ENCODE measurements around the gene ACKR4. TPM values are rescaled to one million over a fixed set of nuclear protein-coding genes. Genes with fewer than 3 reads are reported as not detected.
A peak's percentile ranks its signal among the peaks of the same experiment; 100 is the strongest.
"Not testable (repeated sequence)": the region's sequence is repeated elsewhere in the genome, so short reads cannot be mapped to it uniquely, and the experiment has no call there.

Gene ACKR4
- total RNA-seq, 6 experiments from 2014 or later = 0.15 to 0.30 (median 0.19) TPM; not detected in 1

DNA sequence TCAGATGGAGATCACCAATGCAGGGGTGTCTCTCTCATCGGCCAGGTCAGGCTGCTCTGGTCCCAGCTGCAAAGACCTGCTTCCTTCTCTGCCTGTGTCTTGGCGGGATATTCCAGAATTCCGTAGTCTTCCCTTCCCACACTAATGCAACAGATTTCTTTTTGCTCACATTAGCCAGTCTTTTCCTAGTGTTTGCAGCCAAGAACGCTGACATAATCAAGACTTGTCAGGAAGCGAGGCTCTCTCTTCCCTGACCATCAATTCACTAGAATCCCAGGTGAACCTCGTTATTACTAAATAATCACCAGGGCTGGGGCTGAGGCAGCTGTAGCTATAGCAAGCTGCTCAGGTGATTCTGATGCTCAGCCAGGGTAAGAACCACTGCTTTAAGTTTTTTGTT lies 43.2 kb upstream of the ACKR4 start:
- Histone ChIP-seq H3K4me3 (no peak overlapping the region), H3K36me3 (peaks cover 0 to 12% (median 8%) of the 10 kb centered on the region in 4 donors), H3K27me3 (no peaks in the 10 kb centered on the region), H3K27ac (no peak overlapping the region), H3K4me1 (no peaks in the 10 kb centered on the region), H3K9me3 (no peaks in the 10 kb centered on the region)
- intact Hi-C loops (cut with DNase I) = no loop called here
- TF ChIP-seq, protein P1, sequence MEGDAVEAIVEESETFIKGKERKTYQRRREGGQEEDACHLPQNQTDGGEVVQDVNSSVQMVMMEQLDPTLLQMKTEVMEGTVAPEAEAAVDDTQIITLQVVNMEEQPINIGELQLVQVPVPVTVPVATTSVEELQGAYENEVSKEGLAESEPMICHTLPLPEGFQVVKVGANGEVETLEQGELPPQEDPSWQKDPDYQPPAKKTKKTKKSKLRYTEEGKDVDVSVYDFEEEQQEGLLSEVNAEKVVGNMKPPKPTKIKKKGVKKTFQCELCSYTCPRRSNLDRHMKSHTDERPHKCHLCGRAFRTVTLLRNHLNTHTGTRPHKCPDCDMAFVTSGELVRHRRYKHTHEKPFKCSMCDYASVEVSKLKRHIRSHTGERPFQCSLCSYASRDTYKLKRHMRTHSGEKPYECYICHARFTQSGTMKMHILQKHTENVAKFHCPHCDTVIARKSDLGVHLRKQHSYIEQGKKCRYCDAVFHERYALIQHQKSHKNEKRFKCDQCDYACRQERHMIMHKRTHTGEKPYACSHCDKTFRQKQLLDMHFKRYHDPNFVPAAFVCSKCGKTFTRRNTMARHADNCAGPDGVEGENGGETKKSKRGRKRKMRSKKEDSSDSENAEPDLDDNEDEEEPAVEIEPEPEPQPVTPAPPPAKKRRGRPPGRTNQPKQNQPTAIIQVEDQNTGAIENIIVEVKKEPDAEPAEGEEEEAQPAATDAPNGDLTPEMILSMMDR (IDR thresholded peaks at IDR 0.05) = no peak
- no peak for TF ChIP-seq POLR2A (IDR thresholded peaks at IDR 0.05)
- DNase-seq = no peak
- WGBS (ENCODE audit: insufficient coverage, low coverage, low lambda C conversion rate, missing lambda C conversion rate) = 83% methylated on average over 6 of the region's 6 CpGs
- ATAC-seq = no peak

GRCh38 chr3:132554437-132554836 lies 42.6 kb upstream of the ACKR4 start:
- H3K9me3 ChIP-seq = no peaks in the 10 kb centered on the region
- 42% methylated on average over 7 of the region's 8 CpGs for WGBS (ENCODE audit: insufficient coverage, low coverage, low lambda C conversion rate, missing lambda C conversion rate)
- H3K36me3 ChIP-seq = peaks cover 0 to 18% (median 8%) of the 10 kb centered on the region in 4 donors
- peak; percentile 57 to 62 (median 61) for DNase-seq
- H3K4me3 ChIP-seq = no peak overlapping the region
- intact Hi-C loops (cut with DNase I) = no loop called here
- H3K27ac ChIP-seq = no peak overlapping the region
- no peaks in the 10 kb centered on the region for H3K4me1 ChIP-seq
- ATAC-seq = peak; percentile 76 to 83 (median 82)
- no peak for TF ChIP-seq POLR2A (IDR thresholded peaks at IDR 0.05)
- TF ChIP-seq, protein P1 (IDR thresholded peaks at IDR 0.05) = no peak
- H3K27me3 ChIP-seq = no peaks in the 10 kb centered on the region

GRCh38 chr3:132555306-132556035 lies 41.6 kb upstream of the ACKR4 start:
- intact Hi-C loops (cut with DNase I) = no loop called here
- no peaks in the 10 kb centered on the region for H3K9me3 ChIP-seq
- no peaks in the 10 kb centered on the region for H3K4me1 ChIP-seq
- 83% methylated on average over 3 of the region's 5 CpGs for WGBS (ENCODE audit: insufficient coverage, low coverage, low lambda C conversion rate, missing lambda C conversion rate)
- no peak overlapping the region for H3K4me3 ChIP-seq
- H3K27ac ChIP-seq = no peak overlapping the region
- no peak for ATAC-seq
- peaks cover 0 to 27% (median 8%) of the 10 kb centered on the region in 4 donors for H3K36me3 ChIP-seq
- no peak for DNase-seq
- TF ChIP-seq, protein P1 (IDR thresholded peaks at IDR 0.05) = no peak
- TF ChIP-seq POLR2A (IDR thresholded peaks at IDR 0.05) = no peak
- H3K27me3 ChIP-seq = no peaks in the 10 kb centered on the region

GRCh38 chr3:132556036-132556386 lies 41.1 kb upstream of the ACKR4 start:
- H3K27me3 ChIP-seq; H3K4me3 ChIP-seq; intact Hi-C loops (cut with DNase I); H3K9me3 ChIP-seq; ATAC-seq; DNase-seq; H3K4me1 ChIP-seq; H3K27ac ChIP-seq: not testable (repeated sequence)
- H3K36me3 ChIP-seq = peaks cover 0 to 27% (median 8%) of the 10 kb centered on the region in 4 donors
- 83% methylated on average over 1 of the region's 3 CpGs for WGBS (ENCODE audit: insufficient coverage, low coverage, low lambda C conversion rate, missing lambda C conversion rate)

GRCh38 chr3:132556508-132557159 lies 40.4 kb upstream of the ACKR4 start:
- intact Hi-C loops (cut with DNase I) = no loop called here
- WGBS (ENCODE audit: insufficient coverage, low coverage, low lambda C conversion rate, missing lambda C conversion rate) = 74% methylated on average over 8 of the region's 8 CpGs
- Histone ChIP-seq H3K36me3 (peaks cover 0 to 27% (median 8%) of the 10 kb centered on the region in 4 donors), H3K4me1 (no peaks in the 10 kb centered on the region), H3K4me3 (no peak overlapping the region), H3K9me3 (no peaks in the 10 kb centered on the region), H3K27me3 (no peaks in the 10 kb centered on the region), H3K27ac (no peak overlapping the region)
- ATAC-seq (no peak), DNase-seq (no peak)
- TF ChIP-seq, protein P1 (IDR thresholded peaks at IDR 0.05) = no peak
- no peak for TF ChIP-seq POLR2A (IDR thresholded peaks at IDR 0.05)

Measured in right lobe of liver (tissue), 6 donors.